HG03460 (cell line): ENCODE measurements around the gene PPP6R3.

Experiments
- ATAC-seq: cut with Tn5 transposase; IDR thresholded peaks from one replicate; pipeline ENCODE4 v1.9.1; 2021; ENCODE audit not compliant: unreplicated experiment

Gene PPP6R3

DNA sequence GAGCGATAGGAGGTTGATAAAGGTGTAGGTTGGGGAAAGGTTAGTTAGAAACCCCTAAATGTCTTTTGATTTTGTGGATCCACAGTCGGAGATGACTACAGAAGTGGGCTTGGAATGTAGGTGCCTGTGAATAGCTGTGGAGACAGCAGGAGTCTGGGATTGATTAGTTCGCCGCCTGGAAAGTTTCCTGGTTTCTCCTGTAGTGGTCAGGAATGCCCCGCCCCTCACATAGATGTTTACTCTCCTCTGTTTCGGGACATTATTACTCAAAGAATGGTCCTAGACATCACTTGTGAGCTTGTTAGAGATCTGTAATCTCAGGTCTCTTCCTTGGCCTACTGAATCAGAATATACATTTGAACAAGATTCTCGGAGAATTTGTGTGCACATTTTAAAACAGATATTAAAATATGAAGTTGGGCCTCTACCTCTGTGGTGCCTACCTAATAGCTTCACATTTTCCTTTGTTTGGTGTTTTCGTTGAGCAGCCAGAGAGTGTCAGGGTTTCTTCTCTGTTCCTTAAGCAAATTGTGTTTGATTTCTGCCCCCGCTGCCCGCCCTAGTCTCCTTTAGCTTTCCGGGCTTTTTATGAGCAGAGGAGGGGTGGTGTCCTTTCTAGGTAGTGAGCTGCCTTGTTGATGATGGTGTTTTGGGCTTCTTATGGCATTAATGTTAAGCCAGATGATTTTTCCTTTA lies 89.4 kb downstream of the PPP6R3 start:
- ATAC-seq: no peak

DNA sequence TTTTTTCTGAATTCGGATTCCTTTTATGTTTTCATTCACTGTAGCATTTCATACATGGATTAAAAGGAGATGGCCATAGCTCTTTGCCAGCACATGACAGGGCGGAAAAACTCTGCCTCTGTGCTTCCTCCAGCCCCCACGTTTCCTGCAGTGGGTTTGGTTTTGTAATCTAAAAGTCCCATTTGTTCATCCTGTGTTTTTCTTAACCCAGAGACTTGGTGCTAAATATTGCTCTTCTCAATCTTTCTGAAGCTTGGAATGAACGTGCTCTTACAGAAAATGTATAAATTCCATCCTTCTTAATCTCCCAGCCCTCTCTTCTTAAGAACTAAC lies 89.9 kb downstream of the PPP6R3 start:
- ATAC-seq: no peak

DNA sequence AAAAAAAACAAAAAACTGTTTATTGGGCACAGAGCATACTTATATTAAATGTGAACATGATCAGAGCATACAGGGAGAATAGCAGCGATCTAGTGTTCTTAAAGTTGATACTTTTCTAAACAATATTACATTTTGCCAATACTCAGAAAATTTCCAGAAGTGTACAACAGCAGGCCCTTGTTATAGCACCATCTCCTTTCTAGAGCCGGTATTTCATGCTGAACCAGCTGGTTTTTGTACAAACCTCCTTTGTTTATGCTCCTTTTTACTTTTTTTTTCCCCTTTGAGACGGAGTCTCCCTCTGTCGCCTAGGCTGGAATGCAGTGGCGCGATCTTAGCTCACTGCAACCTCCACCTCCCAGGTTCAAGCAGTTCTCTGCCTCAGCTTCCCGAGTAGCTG lies 90.7 kb downstream of the PPP6R3 start:
- no peak for ATAC-seq

DNA sequence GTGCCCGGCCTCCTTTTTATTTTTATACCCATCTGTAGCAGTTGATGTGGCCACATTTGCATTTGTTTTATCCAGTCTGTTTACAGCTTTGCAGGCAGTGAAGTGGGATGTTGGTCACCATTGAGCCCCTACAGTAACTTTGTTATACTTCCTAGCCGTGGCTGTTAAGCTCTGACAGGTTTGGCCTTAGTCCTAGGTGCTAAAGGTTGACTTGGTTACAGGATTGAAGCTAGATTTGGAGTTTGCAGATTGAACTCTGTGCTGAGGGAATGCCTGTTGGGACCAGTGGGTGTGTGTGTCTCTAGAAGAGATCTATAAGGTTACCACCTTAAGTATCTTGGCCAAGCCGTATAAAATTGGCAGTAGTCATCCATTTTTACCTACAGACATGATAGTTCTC lies 91.2 kb downstream of the PPP6R3 start:
- no peak for ATAC-seq

DNA sequence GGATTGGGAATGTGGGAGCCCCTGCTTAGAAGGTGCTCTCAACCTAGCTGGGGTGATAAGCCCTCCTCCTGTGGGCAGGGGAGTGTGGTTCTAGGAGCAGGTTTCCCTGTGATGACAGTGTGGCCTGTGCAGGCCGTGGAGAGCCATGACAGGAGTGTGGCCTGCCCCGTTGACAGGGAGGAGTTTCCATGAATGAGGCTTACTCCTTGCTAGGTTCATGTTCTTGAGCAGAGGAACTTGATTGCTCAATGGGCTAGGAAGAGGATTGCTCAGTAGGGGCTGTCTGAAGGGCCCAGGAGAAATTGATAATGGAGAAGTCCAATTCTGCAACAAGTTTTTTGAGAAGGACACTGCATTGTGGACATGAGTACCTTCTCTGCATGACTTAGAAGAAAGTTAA lies 92.0 kb downstream of the PPP6R3 start:
- no peak for ATAC-seq

DNA sequence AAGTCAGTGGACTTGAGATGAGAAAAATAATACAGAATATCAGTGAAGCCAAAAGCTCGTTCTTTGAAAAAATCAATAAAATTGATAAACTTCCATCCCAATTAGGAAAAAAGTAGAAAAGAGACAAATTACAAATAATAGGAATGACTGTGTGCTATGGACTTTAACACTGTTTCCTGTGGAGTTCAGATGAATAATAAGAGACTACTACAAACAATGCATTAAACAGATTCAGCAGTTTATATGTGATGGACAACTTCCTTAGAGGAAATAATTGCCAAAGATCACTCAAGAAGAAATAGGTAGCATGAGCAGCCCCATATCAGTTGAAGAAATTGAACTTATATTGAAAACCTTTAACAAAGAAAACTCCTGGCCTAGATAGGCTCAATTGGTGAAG lies 99.7 kb downstream of the PPP6R3 start:
- no peak for ATAC-seq

DNA sequence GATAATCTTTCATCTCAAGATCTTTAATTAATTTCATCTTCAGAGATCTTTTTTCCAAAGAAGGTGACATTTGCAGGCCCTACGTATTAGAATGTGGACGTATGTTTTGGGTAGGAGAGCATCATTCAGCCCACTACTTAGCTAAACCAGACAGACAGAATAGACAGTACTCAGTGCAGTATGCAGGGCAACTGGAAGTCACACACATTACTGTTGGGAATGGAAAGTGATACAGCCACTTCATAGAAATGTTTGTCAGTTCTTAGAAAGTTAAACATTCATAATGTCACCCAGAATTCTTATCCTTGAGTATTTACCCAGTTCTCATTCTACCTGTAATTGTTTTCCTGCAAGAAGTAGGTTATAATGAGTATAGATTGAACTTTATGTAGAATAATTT lies 102.9 kb downstream of the PPP6R3 start:
- ATAC-seq: no peak

DNA sequence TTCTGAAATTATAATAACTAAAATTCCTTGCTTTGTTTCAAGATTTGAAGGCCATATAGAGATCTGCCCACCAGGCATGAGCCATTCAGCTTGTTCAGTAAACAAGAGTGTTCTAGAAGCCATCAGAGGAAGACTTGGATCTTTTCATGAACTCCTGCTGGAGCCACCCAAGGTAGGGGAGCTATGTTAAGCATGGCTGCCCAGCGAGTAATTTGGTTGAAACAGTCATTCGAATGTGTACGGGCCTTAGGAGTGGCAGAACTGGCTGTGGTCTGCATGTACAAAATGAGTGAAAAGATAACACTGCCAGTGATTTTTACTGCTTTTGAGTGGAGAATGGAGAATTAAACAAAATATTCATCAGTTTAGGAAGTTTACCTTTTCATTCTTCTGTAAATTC lies 103.7 kb downstream of the PPP6R3 start:
- no peak for ATAC-seq

DNA sequence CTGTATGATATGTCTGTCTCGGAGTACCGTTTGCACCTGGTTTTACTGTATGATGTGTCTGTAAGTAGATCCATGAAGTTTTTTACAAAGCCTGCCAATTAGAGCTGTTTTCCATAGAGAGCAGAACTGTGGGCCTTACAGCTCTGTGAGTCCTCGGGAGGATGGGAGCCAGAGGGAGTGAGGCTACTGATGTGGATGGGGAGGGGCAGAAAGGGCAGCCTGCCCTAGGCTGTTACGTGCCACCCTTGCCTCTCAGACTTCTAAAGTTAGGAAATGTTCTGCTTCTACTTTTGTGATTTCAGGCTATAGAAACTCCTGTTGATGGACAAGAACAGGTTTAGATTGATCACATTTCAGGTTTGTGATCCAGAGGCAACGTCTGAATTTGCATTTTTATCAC lies 105.2 kb downstream of the PPP6R3 start:
- ATAC-seq: no peak

DNA sequence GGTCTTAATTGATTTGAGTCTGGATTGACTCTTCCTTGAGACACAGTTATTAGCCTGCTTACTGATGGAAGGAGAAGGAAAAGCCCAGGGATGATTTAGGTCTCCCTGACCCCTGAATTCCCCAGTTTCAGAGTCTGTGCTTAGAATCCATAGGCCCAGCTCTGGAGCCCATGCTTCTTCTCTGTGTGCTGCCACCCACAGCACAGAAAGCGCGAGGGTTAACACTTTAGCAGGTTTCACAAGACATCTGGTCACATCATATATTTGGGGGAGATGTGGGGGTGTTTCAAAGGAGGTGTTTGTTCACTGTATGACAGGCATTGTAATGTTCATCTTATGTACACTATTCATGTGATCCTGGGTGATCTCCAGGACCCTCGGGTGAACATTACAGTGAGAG lies 107.0 kb downstream of the PPP6R3 start:
- ATAC-seq: no peak

DNA sequence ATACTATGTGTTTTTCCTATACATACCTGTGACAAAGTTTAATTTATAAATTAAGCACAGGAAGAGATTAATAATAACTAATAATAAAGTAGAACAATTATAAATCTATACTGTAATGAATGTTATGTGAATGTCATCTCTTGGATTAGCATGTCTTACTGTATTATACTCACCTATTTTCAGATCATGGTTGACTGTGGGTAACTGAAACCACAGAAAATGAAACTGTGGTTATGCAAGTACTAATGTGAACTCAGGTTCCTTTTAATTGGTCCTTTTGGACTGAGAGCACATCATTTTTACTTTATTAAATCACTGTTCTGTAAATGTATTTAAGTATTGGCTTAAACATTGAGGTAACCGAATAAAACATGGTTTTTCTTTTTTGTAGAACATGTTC lies 108.8 kb downstream of the PPP6R3 start:
- ATAC-seq: no peak

DNA sequence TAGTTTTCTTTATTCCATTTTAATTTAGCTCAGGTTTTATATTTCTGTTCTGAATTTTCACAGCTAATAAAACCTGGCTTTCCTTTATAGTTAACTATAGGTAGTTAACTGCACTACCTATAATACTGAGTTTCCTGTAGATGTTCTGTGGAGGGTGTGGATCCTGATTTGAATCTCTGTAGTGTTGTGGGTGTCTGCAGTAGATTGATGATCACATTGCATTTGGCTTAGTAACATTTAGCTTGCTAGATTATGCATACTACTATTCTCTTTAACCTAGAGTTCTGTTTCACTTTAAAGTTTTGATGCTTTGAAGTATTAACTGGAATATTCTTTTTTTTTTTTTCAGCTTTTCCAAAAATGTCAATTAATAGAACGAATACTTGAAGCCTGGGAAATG lies 110.1 kb downstream of the PPP6R3 start:
- ATAC-seq: no peak

DNA sequence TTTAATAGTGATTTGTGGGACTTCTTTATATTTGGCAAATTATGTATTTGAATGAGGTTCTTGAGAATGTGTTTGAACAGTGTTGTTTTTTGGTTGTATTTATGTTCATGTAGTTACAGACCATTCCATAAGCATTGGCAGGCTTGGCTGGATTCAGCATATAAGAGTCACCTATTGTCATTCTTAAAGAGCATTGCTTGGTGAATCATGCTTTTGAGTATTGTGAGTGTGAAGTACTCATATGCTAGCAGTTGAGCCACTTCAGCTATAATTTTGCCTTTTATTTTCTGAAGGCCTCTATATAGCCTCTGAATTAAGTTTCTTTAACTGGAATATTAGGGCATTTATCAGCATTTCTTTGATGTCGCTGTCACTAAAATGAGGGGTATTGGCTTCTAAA lies 113.8 kb downstream of the PPP6R3 start:
- ATAC-seq: no peak

DNA sequence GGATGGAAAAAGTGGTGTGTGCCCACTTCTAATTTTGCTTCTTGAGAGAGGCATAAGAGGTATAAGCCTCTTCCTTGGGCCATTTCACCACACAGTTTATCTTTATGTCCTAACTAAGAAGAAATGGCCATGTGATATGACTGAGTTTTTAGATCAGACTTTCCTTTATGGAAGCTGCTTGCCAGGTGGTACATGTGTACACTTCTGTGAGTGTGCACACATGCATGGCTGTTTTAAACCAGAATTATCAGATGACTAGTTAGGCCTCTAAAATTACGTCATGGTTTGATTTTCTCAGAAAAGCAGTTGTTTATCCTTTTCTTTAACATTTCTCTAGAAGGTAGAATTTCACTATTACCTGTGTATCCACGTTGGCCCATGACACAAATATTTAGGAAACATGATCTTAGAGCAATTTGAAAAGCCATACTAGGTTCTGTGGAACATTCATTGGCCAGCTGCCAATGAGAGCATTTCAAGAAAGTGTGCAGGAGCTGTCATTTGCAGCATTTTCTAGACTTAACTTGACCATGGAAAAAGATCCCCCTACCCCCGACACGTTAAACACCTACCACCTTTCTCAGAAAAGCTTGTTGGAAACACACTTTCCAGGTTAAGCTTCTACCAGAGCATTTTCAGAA lies 114.6 kb downstream of the PPP6R3 start:
- ATAC-seq: no peak

DNA sequence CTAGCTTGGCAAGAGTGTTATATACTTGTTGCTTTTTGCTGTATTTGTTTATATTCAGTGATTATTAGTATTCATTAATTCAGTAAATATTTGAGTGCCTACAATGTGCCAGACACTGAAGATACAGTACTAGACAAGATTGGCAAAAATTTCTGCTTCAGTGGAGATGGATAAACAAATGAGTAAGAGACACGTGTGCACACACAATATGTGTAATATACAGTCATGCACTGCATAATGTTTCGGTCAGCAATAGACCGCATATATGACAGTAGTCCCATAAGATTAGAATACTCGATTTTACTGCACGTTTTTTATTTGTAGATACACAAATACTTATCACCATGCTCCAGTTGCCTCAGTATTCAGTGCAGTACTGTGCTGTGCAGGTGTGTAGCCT lies 118.9 kb downstream of the PPP6R3 start:
- no peak for ATAC-seq

DNA sequence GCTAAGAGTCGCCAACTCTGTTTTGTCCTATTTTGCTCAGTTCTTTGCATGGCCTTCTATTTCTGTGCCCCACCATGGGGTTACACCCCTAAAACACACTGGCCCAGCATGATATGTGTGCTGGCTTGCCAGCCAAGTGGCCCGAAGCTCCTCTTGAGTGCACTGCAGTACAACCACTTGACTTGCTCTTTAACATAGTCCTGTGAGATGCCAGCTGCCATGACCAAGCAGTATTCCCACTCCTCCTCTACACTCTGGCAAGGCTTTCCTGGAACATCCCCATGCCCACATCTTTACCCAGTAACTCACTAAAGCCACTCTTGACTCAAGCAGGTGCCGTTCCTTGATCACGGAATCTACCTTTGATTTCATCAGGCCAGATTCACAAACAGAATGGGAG lies 120.9 kb downstream of the PPP6R3 start:
- ATAC-seq: no peak

DNA sequence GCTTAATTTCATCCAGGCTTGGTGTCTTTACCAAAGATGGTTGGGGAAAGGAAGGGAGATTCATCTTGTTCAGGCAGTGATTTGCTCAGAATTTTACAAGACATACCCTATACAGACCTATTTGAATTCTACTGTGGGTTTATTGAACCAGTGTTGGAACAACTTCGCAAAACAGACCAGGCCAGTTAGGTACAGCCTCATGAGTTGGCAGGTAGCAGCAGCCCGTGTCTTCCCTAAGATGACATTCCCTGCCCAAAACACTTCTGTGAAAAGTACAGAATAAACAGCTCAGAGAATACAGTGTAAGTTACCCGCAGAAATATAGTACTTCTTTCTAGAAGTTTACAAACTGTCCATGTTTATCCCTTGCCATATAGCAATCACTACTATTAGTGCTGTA lies 121.3 kb downstream of the PPP6R3 start:
- ATAC-seq: no peak

DNA sequence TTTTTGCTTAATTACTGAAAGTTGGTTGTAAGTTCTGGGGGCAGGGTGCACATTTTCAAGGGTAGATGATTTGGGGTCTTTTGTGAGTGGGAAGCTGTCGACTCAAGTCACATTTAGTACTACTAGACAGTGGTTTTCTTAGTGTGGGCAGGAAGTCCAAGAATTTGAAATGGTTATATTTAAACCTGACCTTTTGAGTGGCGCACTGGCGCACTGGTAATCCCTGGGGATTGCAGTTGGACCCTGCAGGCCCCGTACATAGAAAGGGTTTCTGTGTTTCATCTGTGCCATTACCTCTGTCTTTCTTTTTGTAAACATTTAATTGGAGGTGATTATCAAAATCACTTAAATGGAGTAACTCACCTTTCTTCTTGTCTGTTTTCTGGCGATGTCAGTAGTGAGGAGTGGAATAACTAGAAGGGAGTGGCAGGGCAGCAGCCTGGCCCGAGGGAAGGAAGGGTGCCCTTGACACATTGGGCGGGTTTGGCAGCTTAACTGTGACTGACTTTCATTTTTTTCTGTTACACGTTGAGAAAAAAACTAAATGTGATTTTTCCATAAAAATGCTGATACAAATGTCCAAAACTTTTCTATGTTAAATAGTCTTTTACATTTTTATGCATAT lies 122.0 kb downstream of the PPP6R3 start:
- ATAC-seq: no peak

DNA sequence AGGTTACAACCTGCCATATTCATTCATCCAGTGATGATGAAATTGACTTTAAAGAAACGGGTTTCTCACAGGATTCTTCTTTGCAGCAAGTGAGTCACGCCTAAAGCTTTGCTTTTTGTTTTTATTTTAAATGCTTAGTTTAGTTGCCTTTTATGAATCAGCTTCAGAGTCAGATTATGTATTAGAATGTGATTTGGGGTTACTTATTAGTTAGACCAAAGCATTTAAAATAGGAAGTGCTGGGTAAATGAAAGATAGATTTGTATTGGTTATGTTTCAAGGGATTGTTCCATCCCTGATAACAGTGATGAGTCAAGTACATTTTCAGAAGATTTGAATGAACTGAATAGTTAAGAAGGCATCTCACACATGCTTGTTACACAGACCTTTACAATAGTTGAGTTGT lies 122.5 kb downstream of the PPP6R3 start:
- ATAC-seq: no peak

DNA sequence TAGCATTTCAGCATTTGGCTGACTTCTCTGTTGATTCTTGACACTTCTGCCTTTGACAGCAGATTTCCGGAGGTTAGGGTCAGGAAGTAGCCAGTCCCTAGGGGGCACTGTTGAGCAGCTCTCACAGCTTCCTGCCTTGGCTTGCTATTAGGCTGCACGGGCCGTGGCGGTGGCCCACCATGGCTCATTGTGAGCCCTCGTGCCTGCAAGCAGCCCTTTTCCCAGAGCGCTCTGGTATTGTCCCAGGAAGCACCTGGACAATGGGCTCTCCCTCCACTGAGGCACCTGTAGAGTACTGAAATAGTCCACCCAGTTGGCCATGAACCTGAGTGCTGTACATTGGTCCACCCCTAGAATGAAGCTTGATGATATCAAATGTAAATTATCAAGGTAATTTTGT lies 123.5 kb downstream of the PPP6R3 start:
- no peak for ATAC-seq

DNA sequence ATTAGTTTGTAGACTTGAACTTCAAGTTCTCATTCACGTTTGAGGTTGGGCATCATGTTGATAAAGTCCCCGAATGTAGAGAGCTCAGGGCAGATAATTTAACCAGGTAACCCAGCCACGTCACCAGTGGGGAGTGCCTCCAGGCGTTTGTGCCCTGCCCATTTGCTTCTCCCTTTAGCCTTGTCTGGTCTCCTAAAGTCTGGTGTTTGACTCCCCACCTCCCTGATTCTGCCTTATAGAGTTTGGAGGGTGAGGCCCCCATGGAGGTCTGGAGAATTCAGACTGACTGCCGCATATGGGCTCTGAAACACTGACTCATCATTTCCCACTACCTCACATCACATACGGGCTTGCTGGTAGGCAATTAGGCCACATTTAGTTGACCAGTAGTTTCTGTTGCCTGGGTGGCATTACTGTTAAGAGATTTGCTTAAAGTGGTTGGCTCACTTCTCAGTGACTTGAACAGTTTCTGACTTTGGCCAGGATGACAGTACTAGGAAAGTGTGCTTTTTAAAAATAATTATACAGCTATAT lies 124.5 kb downstream of the PPP6R3 start:
- ATAC-seq: no peak

DNA sequence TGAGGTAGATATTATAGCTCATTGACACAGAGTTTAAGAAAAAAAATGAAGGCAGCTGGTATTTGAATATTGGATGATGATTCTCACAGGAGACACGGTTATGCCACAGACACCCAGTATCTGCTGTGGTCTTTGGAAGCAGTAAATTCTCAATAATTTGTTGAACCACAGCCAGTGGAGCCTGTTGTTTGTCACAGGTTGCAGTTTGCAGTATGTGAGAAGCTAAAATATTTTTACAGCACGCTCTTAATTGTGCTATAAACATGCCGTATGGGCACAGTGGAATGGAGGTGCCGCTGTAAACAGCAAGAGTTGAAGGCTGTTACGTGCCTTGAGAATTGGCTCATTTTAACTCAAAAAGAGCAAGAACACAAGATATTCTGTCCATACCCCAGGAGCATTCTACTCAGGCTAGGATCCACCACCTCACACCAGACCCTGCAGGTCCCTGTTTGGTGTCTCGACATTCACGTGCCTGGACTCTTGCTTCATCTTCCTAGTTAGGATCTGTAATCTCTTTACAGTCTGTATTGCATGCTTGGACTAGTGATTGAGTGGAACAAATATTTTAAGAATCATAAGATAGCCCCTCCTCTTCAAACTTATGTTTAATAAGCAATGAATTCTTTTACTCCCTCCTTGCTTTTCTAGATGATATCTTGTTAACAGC lies 129.1 kb downstream of the PPP6R3 start:
- no peak for ATAC-seq
